ENCODE data around the gene MCF2L2.

- TF ChIP-seq CTCF (conservative IDR thresholded peaks at IDR 0.05): no peak
- no peak for TF ChIP-seq EZH2 (IDR thresholded peaks at IDR 0.05; ENCODE audit: low read depth)
Measured at GRCh38 chr3:183353421-183353820, 75.0 kb downstream of the MCF2L2 start.
